Astrocyte (in vitro differentiated cells and primary cell): Measurements from ENCODE around the gene APBB2. TPM values are rescaled to one million over a fixed set of nuclear protein-coding genes. Genes with fewer than 3 reads are reported as not detected.

Experiments used
- DNase-seq: peaks from one replicate; pipeline ENCODE4 v3.0.0-alpha.2; 2010; ENCODE audit warnings: low read depth
- FAIRE-seq: peaks from 2 replicates; lab custom pipeline; 2011; peaks lifted over from hg19 to GRCh38; lab: Jason Lieb, UNC
- H2AFZ ChIP-seq: 2 replicates; pipeline ENCODE4 v1.6.0; 2012; ENCODE audit warnings: low read depth, low read length, inconsistent platforms
- H3K27ac ChIP-seq: 2 replicates; pipeline ENCODE4 v1.5.1; 2011; ENCODE audit warnings: low read depth, low read length, inconsistent platforms
- H3K27me3 ChIP-seq: 2 replicates; pipeline ENCODE4 v1.6.0; 2011; ENCODE audit warnings: low read length, inconsistent platforms; ENCODE audit not compliant: insufficient read depth
- H3K36me3 ChIP-seq: 2 replicates; pipeline ENCODE4 v1.5.1; 2011; ENCODE audit warnings: low read length, inconsistent platforms; ENCODE audit not compliant: insufficient read depth
- H3K4me1 ChIP-seq: 2 replicates; pipeline ENCODE4 v1.5.1; 2011; ENCODE audit warnings: low read length, inconsistent platforms; ENCODE audit not compliant: insufficient read depth
- H3K4me2 ChIP-seq: 2 replicates; pipeline ENCODE4 v1.6.0; 2012; ENCODE audit warnings: low read length, inconsistent platforms
- H3K4me3 ChIP-seq: 2 replicates; pipeline ENCODE4 v1.5.1; 2011; ENCODE audit warnings: low read depth, mild to moderate bottlenecking, low read length, inconsistent platforms; ENCODE audit not compliant: insufficient read depth
- H3K79me2 ChIP-seq: 2 replicates; pipeline ENCODE4 v1.6.0; 2012; ENCODE audit warnings: mild to moderate bottlenecking, low read length, inconsistent platforms; ENCODE audit not compliant: insufficient read depth
- H3K9ac ChIP-seq: 2 replicates; pipeline ENCODE4 v1.6.0; 2012; ENCODE audit warnings: mild to moderate bottlenecking, low read length, inconsistent platforms
- H3K9me3 ChIP-seq: 2 replicates; pipeline ENCODE4 v1.5.1; 2012; ENCODE audit warnings: low read depth, mild to moderate bottlenecking, low read length, inconsistent platforms; ENCODE audit not compliant: insufficient read depth
- H4K20me1 ChIP-seq: 2 replicates; pipeline ENCODE4 v1.6.0; 2012; ENCODE audit warnings: low read length, inconsistent platforms; ENCODE audit not compliant: insufficient read depth
- H3K27ac Mint-ChIP-seq: one replicate; pipeline ENCODE4 v1.8.0; 2021; ENCODE audit warnings: mild to moderate bottlenecking, mixed read lengths; ENCODE audit not compliant: unreplicated experiment
- H3K27me3 Mint-ChIP-seq: one replicate; pipeline ENCODE4 v1.8.0; 2021; ENCODE audit warnings: low read depth, mixed read lengths; ENCODE audit not compliant: unreplicated experiment
- H3K36me3 Mint-ChIP-seq: one replicate; pipeline ENCODE4 v1.8.0; 2021; ENCODE audit warnings: low read depth, mixed read lengths; ENCODE audit not compliant: unreplicated experiment
- H3K4me1 Mint-ChIP-seq: one replicate; pipeline ENCODE4 v1.8.0; 2021; ENCODE audit warnings: low read depth, mixed read lengths; ENCODE audit not compliant: unreplicated experiment
- H3K4me3 Mint-ChIP-seq: one replicate; pipeline ENCODE4 v1.8.0; 2021; ENCODE audit warnings: mild to moderate bottlenecking, moderate library complexity, mixed read lengths; ENCODE audit not compliant: unreplicated experiment
- H3K9me3 Mint-ChIP-seq: one replicate; pipeline ENCODE4 v1.8.0; 2021; ENCODE audit warnings: mild to moderate bottlenecking, mixed read lengths; ENCODE audit not compliant: unreplicated experiment
- CTCF ChIP-seq: IDR thresholded peaks from 2 replicates; pipeline ENCODE4 v1.5.1; 2011; ENCODE audit warnings: low read depth, mild to moderate bottlenecking, inconsistent platforms, low read length, moderate library complexity; ENCODE audit not compliant: insufficient read depth
- EZH2 ChIP-seq: IDR thresholded peaks from 2 replicates; pipeline ENCODE4 v1.6.1; 2012; ENCODE audit warnings: mild to moderate bottlenecking, low read length, inconsistent platforms; ENCODE audit not compliant: insufficient read depth
- total RNA-seq: library from RNA; stranded (reverse); gene quantifications from 2 replicates; pipeline ENCODE4 v1.2.1, GENCODE V29; 2021

APBB2 gene
- total RNA-seq, 1 donor from 2014 or later: 173 TPM

- FAIRE-seq (no peak), DNase-seq (peak; percentile 25)
- Histone ChIP-seq H3K36me3 (no peaks in the 10 kb centered on the region), H4K20me1 (peaks cover 7% of the 10 kb centered on the region), H3K4me1 (peaks cover 26% of the 10 kb centered on the region), H3K4me3 (no peak overlapping the region), H3K9me3 (no peaks in the 10 kb centered on the region), H3K27me3 (no peaks in the 10 kb centered on the region), H3K9ac (no peak overlapping the region), H2AFZ (no peak overlapping the region), H3K27ac (no peak overlapping the region), H3K79me2 (peaks cover 3% of the 10 kb centered on the region), H3K4me2 (no peak overlapping the region)
- Mint-ChIP-seq H3K27me3 (no peaks in the 10 kb centered on the region), H3K4me3 (no peak overlapping the region), H3K9me3 (no peaks in the 10 kb centered on the region), H3K4me1 (peaks cover 34% of the 10 kb centered on the region), H3K27ac (peak overlapping the region; percentile 21), H3K36me3 (peaks cover 15% of the 10 kb centered on the region)
- no peak for TF ChIP-seq EZH2
- no peak for TF ChIP-seq CTCF
Measured at GRCh38 chr4:40960941-40961340, 253.4 kb downstream of the APBB2 start.

- no peak overlapping the region for H3K4me3 Mint-ChIP-seq
- no peak overlapping the region for H2AFZ ChIP-seq
- H3K4me1 Mint-ChIP-seq: peaks cover 26% of the 10 kb centered on the region
- peaks cover 3% of the 10 kb centered on the region for H3K79me2 ChIP-seq
- no peaks in the 10 kb centered on the region for H3K9me3 Mint-ChIP-seq
- peaks cover 6% of the 10 kb centered on the region for H3K4me1 ChIP-seq
- H3K36me3 Mint-ChIP-seq: peaks cover 25% of the 10 kb centered on the region
- no peaks in the 10 kb centered on the region for H3K27me3 ChIP-seq
- no peak overlapping the region for H3K27ac Mint-ChIP-seq
- no peaks in the 10 kb centered on the region for H3K36me3 ChIP-seq
- H3K4me3 ChIP-seq: no peak overlapping the region
- H3K4me2 ChIP-seq: no peak overlapping the region
- TF ChIP-seq EZH2 (no peak), CTCF (no peak)
- DNase-seq (no peak), FAIRE-seq (no peak)
- H4K20me1 ChIP-seq: peaks cover 24% of the 10 kb centered on the region
- H3K27me3 Mint-ChIP-seq: no peaks in the 10 kb centered on the region
- H3K9me3 ChIP-seq: no peaks in the 10 kb centered on the region
- H3K27ac ChIP-seq: no peak overlapping the region
- H3K9ac ChIP-seq: no peak overlapping the region
Measured at GRCh38 chr4:40957281-40957680, 257.1 kb downstream of the APBB2 start.

- peaks cover 21% of the 10 kb centered on the region for H3K4me1 Mint-ChIP-seq
- H3K9me3 ChIP-seq: no peaks in the 10 kb centered on the region
- no peak overlapping the region for H3K9ac ChIP-seq
- H2AFZ ChIP-seq: no peak overlapping the region
- H3K4me1 ChIP-seq: peaks cover 2% of the 10 kb centered on the region
- no peak overlapping the region for H3K4me3 ChIP-seq
- DNase-seq (no peak), FAIRE-seq (no peak)
- no peak overlapping the region for H3K4me2 ChIP-seq
- H3K9me3 Mint-ChIP-seq: no peaks in the 10 kb centered on the region
- peaks cover 25% of the 10 kb centered on the region for H3K36me3 Mint-ChIP-seq
- H3K27ac Mint-ChIP-seq: no peak overlapping the region
- H4K20me1 ChIP-seq: peaks cover 24% of the 10 kb centered on the region
- no peak overlapping the region for H3K27ac ChIP-seq
- no peaks in the 10 kb centered on the region for H3K36me3 ChIP-seq
- TF ChIP-seq CTCF (no peak), EZH2 (no peak)
- no peaks in the 10 kb centered on the region for H3K27me3 ChIP-seq
- peaks cover 3% of the 10 kb centered on the region for H3K79me2 ChIP-seq
- H3K27me3 Mint-ChIP-seq: no peaks in the 10 kb centered on the region
- no peak overlapping the region for H3K4me3 Mint-ChIP-seq
Measured at GRCh38 chr4:40956721-40957255, 257.6 kb downstream of the APBB2 start.
